ENCODE data around the gene CYP4X1.
"Not testable (repeated sequence)": the region's sequence is repeated elsewhere in the genome, so short reads cannot be mapped to it uniquely, and the experiment has no call there.

The CYP4X1 gene, protein sequence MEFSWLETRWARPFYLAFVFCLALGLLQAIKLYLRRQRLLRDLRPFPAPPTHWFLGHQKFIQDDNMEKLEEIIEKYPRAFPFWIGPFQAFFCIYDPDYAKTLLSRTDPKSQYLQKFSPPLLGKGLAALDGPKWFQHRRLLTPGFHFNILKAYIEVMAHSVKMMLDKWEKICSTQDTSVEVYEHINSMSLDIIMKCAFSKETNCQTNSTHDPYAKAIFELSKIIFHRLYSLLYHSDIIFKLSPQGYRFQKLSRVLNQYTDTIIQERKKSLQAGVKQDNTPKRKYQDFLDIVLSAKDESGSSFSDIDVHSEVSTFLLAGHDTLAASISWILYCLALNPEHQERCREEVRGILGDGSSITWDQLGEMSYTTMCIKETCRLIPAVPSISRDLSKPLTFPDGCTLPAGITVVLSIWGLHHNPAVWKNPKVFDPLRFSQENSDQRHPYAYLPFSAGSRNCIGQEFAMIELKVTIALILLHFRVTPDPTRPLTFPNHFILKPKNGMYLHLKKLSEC

DNA sequence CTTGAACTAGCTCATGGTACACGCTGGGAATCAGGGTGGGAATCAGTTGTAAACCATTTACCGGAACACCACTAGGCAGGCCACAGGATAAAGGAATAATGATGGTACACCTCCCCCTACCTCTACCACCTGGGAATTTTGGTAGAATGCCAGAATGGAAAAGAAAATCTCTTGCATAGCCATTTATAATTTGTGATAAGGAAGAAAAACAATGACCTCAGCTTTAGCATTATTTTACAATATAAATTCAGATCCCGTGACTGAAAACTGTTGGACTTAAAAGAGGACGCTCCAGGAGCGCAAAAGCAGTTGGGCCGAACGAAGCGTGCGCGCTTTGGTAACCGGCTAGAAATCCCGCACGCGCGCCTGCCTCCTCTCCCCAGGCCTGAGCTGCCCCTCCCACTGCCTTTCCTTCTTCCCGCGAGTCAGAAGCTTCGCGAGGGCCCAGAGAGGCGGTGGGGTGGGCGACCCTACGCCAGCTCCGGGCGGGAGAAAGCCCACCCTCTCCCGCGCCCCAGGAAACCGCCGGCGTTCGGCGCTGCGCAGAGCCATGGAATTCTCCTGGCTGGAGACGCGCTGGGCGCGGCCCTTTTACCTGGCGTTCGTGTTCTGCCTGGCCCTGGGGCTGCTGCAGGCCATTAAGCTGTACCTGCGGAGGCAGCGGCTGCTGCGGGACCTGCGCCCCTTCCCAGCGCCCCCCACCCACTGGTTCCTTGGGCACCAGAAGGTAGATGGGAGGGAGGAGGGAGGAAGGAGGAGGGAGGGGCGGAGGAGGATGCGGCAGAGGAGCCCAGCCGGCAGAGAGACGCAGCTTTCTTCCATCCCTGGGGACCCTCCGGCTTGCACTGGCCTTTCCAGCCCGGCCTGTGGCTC, at the start of gene CYP4X1:
Gene CYP4X1 (plus strand): TSS at position 402 of the 873 bp plus-strand sequence. CDS start 149 bp downstream, at position 551.
- no peak for DNase-seq (ENCODE audit: insufficient read length, low spot score)
- FAIRE-seq, result no peak

DNA sequence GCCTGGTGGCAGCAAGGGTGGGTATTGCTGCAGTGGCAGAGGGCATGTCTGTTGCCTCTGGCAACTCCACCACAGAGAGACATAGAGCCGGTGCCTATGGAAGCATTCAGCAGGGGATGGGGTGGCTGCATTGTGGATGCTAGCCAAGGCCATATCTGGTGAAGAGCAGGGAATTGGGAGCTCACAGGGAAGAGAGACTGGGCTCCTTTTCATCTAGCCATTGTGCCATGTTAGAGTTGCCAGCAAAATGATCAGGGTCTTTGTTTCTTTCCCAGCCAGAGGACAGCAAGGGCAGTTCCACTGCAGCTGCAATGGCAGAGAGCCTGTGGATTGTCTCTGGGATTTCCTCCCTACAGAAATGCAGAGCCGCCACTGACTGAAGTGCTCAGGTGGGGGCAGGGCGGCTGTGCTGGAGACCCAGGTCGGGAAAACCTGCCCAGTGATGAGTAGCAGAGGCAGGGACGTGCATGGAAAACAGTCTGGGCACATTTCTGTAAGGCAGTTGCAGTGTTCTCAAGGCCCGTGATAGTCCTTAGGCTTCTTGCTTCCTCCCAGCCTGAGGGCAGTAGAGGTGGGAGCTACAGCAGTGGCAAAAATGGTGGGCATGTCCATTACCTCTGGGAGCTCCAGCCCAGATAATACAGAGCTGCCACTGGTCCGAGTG, 40.2 kb upstream of the CYP4X1 start:
- FAIRE-seq, result no peak
- no peak for DNase-seq (ENCODE audit: insufficient read length, low spot score)

DNA sequence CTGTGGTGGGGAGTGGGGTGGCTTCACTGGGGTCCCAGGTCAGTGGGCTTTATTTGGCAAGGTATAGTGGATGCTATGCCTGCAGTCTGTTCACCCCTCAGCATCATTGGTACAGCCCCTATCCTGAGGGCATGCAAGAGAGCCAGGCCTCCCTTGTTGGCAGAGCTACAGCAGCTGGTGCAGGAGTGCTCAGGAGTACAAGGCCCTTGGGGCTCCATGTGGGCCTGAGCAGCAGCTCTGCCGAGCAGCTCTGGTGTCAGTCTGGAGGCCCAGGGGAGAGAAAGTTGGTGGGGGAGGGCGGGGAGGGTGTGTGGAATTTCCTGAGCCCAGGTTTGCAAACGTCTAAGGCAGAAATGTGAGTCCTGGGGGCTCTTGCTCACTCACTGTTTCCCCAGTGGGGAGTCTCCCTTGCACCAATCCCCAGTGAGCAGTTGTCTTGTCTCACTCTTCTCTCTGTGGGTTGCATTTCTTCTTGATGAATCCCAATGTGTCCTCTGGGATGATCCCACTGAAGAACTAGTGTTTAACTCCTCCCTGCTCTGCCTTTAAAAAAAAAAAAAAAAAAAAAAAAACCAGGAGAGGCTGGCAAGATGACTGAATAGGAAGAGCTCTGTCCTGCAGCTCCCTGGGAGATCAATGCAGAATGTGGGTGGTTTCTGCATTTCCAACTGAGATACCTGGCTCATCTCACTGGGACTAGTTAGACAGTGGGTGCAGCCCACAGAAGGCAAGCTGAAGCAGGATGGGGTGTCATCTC, 39.5 kb upstream of the CYP4X1 start:
- FAIRE-seq (no peak), DNase-seq (ENCODE audit: insufficient read length, low spot score) (no peak)

DNA sequence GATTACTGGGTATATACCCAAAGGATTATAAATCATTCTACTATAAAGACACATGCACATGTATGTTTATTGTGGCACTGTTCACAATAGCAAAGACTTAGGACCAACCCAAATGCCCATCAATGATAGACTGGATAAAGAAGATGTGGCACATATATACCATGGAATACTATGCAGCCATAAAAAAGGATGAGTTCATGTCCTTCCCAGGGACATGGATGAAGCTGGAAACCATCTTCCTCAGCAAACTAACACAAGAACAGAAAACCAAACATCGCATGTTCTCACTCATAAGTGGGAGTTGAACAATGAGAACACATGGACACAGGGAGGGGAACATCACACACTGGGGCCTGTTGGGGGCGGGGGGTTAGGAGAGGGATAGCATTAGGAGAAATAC, 32.9 kb upstream of the CYP4X1 start:
- FAIRE-seq; DNase-seq (ENCODE audit: insufficient read length, low spot score): not testable (repeated sequence)

DNA sequence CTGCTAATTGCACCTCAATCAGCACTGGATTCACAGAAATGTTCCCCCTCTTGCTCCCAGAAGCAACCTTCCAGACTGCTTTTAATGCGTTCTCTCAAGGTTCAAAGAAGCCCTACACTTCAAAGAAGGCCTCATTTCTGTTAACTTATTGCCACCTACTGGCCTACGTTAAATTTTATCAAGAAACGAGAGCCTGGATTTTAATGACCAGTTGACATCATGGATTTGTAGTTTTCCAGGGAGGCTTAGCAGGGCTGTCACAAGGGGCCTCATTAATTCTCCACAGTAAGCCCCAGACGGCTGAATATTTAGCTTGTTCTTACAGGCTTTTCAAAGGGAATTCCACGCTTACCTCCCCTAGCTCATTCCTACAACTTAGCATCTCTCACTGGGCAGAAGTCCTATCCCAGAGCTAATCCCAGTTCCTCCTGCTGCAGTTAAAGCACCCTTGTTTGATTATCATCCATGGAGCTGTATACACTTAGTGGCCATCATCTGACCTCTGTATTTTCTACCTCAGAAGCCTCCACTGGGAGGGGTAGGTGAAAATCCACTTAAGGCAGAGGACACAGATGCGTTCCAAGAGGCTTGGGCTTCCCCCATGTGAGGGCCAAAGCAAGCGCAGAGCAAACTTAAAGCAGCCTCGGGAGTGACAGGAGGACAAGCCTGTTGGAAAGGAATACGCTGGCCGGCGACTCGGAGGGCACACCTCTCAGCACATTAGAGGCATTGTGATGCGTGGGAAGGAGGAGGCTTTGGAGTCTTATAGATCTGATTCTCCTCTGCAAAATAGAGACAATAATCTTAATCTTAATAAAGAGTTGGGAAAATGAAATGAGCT, 32.2 kb upstream of the CYP4X1 start:
- DNase-seq (ENCODE audit: insufficient read length, low spot score) (no peak), FAIRE-seq (no peak)

DNA sequence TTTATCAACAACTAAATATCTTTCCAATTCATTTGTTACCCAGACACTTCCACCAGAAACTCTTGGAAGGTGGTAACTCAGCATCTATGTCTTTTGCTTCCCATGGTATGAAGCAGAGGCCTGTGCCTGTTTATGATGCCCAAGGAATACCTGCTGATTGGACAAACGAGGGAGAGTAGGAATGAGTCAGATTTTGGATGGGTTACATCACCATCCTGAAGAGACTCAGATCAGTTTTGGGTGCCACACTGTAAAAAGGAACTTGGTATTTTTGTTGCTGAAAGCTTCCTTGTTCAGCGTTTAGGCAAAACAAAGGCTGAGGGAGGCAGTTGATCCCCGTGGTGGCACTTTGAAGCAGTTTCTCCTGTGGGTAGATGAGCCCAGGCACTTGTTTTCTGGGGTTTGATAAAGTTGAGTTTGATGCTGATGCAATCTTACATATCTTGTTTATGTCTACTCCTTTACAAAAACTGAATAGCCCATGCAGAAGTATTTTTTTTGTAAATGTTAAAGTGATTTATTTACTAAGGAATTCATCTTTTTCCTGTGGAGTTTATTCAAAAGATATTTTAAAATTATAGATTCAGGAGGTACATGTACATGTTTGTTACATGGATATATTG, 26.7 kb upstream of the CYP4X1 start:
- FAIRE-seq (no peak), DNase-seq (ENCODE audit: insufficient read length, low spot score) (no peak)

DNA sequence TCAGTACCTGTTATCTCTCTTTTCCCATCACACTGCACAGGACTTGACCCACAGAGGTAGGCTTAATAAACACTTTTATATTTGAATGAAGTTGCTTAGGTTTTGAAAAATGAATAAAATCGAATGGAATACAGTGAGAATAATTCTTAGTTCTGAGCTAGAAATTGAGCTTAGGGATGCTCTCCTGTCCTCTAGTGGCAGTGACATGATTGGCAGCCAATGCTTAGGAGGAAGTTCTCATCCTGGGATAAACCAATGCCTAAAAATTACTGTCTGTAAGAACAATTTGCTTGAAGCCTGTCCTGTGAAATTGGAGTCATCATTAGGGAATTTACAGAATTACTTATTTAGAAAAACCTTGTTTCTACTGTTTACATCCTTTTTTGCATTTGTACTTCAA, 21.3 kb upstream of the CYP4X1 start:
- DNase-seq (ENCODE audit: insufficient read length, low spot score) (no peak), FAIRE-seq (no peak)

DNA sequence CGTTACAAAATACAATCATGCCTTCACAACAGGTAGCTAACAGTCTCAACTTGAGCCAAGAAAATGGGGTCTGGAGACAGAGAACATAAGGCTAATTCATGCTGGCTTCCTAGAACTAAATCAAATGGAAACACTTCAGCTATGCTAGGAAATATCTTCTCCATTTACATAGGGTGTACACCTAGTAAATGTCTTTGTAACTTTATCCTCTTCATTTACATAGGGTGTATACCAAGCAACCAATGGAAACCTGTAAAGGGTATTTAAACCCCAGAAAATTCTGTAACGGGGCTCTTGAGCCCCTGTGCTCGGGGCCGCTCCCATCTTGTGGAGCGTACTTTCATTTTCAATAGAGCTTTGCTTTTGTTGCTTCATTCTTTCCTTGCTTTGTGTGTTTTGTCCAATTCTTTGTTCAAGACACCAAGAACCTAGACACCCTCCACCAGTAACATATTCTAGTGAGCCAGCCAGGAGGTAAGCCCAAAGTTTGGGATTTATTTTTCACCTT, 19.5 kb upstream of the CYP4X1 start:
- DNase-seq (ENCODE audit: insufficient read length, low spot score), result no peak

DNA sequence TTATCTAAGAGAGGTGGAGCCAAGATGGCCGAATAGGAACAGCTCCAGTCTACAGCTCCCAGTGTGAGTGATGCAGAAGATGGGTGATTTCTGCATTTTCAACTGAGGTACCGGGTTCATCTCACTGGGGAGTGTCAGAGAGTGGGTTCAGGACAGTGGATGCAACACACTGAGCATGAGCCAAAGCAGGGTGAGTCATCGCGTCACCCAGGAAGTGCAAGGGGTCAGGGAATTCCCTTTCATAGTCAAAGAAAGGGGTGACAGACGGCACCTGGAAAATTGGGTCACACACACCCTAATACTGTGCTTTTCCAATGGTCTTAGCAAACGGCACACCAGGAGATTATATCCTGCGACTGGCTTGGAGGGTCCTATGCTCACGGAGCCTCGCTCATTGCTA, 17.0 kb upstream of the CYP4X1 start:
- not testable (repeated sequence) for FAIRE-seq; DNase-seq (ENCODE audit: insufficient read length, low spot score)

More for the DNA sequence above, 19.5 kb upstream of the CYP4X1 start:
- FAIRE-seq, result no peak

DNA sequence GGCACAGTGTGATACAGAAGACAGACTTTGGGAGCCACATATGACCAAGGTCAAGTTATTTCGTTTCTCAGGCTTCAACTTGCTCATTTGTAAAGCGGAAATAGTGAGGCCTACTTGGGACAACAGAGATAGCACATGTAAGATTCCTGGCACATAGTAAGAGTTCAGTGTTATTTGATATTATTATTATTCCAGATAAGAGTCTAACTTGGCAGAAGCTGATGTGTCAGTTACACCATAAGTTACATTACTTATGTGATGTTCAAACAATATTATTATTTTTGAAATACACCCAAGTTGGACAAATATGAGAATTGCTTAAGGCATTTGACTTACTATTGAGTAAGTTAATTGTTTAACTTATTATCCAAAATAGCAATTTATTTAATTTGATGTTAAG, 10.2 kb upstream of the CYP4X1 start:
- no peak for DNase-seq (ENCODE audit: insufficient read length, low spot score)
- FAIRE-seq, result no peak

DNA sequence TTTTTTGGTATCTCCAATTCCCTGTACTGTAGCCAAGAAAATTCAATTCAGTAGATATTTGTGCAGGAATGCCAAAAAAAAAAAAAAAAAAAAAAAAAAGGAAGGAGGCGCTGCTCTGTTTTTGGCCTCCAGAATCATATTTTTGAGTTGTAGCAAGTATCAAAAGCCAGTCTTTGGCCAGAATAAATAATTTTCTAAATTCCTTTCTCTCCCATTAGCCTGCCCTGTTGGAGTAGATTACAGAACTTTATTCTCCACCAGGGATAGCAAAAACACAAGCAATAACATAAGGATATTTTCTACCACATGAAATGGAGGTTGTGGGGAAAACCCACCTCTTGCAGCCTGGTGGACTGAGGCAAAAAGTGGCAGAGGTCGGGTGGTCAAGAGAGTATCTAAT, 2.4 kb upstream of the CYP4X1 start:
- DNase-seq (ENCODE audit: insufficient read length, low spot score) (no peak), FAIRE-seq (no peak)

DNA sequence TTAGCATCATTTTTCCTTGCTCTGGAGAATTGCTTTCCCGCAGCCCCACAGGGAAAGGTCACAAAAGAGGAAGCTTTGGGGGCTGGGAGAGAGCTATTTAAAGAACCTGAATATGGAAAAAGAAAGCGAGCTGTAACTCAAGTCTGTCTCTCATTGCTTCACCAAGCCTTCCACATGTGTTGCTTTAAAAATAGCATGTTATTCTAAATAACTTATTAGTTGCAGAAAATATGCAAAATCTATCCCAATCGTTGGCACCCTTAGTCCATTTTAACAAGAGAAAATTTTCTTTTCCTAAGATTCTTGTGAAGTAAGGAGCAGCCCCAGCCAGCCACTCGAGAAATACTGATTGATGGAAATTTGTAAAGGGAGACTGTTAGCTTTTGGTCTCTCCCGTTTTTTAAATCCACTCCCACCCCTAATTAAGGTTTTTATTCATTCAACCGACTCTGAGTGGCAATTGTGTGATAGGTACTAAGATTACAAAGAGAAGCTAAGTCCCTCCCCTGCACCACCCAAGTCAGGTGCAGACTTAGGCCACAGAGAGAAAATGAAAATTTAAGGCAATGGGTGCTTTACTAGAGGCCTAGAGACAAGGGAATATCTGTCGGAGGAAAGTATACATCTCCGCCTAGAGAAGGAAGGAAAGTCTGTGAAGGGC, 802 bp downstream of the CYP4X1 start:
- DNase-seq (ENCODE audit: insufficient read length, low spot score), result no peak
- FAIRE-seq, result no peak

DNA sequence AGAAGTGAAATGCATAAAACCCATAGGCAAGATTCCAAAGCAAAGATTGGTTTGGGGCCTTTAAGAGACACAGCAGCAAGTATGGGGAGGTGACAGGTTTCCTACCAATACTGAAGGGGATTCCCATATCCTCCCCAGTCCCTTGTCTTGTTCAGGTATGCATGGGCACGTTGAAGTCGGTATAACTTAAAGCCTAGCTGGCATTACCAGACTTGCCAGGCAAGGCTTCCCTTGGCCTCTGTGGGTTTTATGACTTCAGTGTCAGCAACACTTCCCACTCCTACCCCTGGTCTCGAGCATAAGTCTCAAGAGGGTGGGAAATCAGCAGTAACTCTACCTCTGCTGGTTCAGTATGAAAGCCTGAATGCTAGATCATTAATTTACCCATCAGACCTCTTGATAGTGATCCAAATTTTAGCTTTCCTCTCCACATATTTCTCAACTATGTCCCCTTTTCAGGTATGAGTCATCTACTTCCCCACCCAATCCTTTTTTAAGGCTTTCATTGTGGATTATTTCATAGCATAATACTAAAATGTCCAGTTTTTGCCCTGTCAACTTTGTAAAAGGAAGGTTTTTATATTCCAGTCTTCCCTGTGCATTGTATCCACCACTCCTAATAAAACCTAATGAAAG, 6.8 kb downstream of the CYP4X1 start:
- DNase-seq (ENCODE audit: insufficient read length, low spot score), result no peak

DNA sequence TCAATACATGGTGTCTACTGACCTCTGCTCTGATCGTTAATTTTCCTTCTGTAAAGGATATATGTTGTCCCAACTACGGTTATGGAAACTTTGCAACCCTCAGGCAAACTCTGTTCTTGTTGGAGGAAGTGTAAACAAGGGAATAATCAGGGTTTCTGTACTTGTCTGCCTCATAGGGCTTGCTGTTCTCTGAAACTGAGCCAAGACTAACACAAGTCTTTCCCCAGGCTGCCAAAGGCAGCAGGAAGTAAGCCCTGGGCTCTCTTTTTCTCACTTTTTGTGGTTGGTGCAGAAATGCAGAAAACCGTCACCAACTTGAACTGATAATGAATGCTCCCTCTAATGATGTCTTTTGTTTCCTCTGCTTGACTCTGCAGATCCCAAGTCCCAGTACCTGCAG, 7.6 kb downstream of the CYP4X1 start:
- FAIRE-seq, result no peak
- no peak for DNase-seq (ENCODE audit: insufficient read length, low spot score)

More for the DNA sequence above, 6.8 kb downstream of the CYP4X1 start:
- no peak for FAIRE-seq

DNA sequence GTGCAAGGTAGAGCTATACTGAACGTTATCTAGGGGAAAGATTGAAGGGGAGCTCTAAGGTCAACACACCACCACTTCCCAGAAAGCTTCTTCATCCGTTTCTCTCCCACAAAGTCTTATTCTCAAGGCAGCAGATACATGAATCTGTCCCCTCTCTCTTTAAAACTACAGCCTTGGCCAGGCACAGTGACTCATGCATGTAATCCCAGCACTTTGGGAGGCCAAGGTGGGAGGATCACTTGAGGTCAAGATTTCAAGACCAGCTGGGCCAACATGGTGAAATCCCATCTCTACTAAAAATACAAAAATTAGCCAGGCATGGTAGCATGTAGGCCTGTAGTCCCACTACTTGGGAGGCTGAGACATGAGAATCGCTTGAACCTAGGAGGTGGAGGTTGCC, 8.1 kb downstream of the CYP4X1 start:
- DNase-seq (ENCODE audit: insufficient read length, low spot score), result no peak
- no peak for FAIRE-seq

DNA sequence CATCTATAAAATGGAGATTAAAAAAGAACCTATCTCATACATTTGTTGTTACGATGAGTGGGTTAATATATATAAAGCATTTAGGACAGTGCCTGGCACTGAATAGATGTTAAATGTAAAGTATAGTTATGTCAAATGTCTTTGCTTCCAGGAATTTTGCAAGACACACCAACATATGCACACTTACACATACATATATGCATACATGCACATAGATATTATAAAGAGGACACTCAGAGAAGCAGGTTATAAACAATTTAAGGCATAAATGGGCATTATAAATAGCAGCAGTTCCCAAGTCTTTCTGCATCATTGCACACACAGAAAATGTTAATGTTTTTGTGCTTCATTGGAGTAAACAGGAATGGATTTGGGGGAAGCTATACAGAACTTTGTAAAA, 13.3 kb downstream of the CYP4X1 start:
- DNase-seq (ENCODE audit: insufficient read length, low spot score) (no peak), FAIRE-seq (no peak)

DNA sequence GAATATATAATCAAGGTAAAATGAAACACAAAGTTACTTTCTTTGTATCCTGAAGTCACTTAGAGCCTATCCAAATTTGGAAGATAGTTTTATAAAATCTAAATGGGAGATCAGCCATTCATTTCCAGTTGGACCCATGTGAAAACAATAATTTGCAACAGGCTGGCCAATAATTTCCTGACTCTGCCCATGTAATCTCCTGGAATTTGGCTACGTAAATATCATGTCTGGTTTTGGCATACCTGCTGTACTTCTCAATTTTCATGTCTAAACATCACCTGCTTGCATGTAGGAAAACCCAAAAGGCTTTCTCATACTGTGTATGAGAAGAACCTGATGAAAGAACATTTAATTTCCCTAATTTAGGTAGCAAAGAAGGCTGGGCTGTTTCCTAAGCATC, 35.9 kb downstream of the CYP4X1 start:
- no peak for FAIRE-seq
- DNase-seq (ENCODE audit: insufficient read length, low spot score), result no peak

DNA sequence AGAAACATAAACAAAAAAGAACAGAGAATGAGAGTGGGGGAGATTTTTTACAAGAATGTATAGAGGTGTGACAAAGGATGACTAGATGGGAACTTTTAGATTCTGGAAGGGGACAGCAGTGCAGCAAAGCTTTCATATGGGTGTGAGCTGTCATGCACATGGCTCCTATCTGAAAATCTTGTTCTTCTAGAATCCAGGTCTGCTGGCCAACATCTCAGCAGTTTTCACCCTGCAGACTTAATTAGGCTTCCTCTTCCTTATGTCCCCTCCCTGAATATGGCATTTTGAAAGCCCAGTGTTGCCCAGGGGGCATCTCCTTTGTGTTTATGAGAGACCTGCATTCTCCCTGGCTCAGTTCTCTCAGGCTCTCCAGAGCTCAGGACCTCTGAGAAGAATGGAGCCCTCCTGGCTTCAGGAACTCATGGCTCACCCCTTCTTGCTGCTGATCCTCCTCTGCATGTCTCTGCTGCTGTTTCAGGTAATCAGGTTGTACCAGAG, 43.7 kb downstream of the CYP4X1 start, which contains the start of gene CYP4Z1:
Gene CYP4Z1 (plus strand): TSS at position 135 of the 498 bp plus-strand sequence. CDS start 260 bp downstream, at position 395.
- FAIRE-seq (no peak), DNase-seq (ENCODE audit: insufficient read length, low spot score) (no peak)
